Natural killer cell (primary cell): ENCODE results near the gene SMIM22. TPM values are rescaled to one million over a fixed set of nuclear protein-coding genes. Genes with fewer than 3 reads are reported as not detected.

ENCODE experiments used
- ATAC-seq, 3 donors: fragments of 150-1000 bp in 2 of 3; fragments of 200-7000 bp in 1 of 3; cut with Tn5 transposase; 1 replicate in 1 of 3; 2 replicates in 2 of 3; pipeline ENCODE4 v1.10.0; 2021; ENCODE audit warnings: mild to moderate bottlenecking in 2 of 3, moderate library complexity in 2 of 3
- DNase-seq, 2 donors: peaks; one replicate each; pipeline versions ENCODE4 v3.0.0 to v3.0.0-alpha.2; 2013 to 2021; ENCODE audit warnings: mixed read lengths in 1 of 2
- H3K27ac ChIP-seq: one replicate; pipeline ENCODE4 v1.5.1; 2013; ENCODE audit warnings: mild to moderate bottlenecking, low read length
- H3K27me3 ChIP-seq: one replicate; pipeline ENCODE4 v1.6.1; 2013; ENCODE audit warnings: low read length; ENCODE audit not compliant: control insufficient read depth, insufficient read depth
- H3K36me3 ChIP-seq: one replicate; pipeline ENCODE4 v1.6.1; 2013; ENCODE audit warnings: low read length; ENCODE audit not compliant: control insufficient read depth, insufficient read depth
- H3K4me1 ChIP-seq: one replicate; pipeline ENCODE4 v1.6.1; 2013; ENCODE audit warnings: low read length; ENCODE audit not compliant: control insufficient read depth, insufficient read depth
- H3K4me3 ChIP-seq: one replicate; pipeline ENCODE4 v1.5.1; 2013; ENCODE audit warnings: low read length
- H3K9me3 ChIP-seq: one replicate; pipeline ENCODE4 v1.6.1; 2013; ENCODE audit warnings: low read length; ENCODE audit not compliant: control insufficient read depth, insufficient read depth
- H3K27ac Mint-ChIP-seq, 2 donors: one replicate each; pipeline ENCODE4 v1.8.0; 2022; ENCODE audit warnings: mild to moderate bottlenecking in 2 of 2, mixed read lengths in 2 of 2, moderate library complexity in 1 of 2
- H3K27me3 Mint-ChIP-seq, 2 donors: one replicate each; pipeline ENCODE4 v1.8.0; 2022; ENCODE audit warnings: low read depth in 2 of 2, mixed read lengths in 2 of 2
- H3K36me3 Mint-ChIP-seq: one replicate; pipeline ENCODE4 v1.8.0; 2022; ENCODE audit warnings: mixed read lengths
- H3K4me1 Mint-ChIP-seq, 2 donors: one replicate each; pipeline ENCODE4 v1.8.0; 2022; ENCODE audit warnings: mixed read lengths in 2 of 2
- H3K4me3 Mint-ChIP-seq: one replicate; pipeline ENCODE4 v1.8.0; 2022; ENCODE audit warnings: mild to moderate bottlenecking, moderate library complexity, mixed read lengths
- H3K9me3 Mint-ChIP-seq, 2 donors: one replicate each; pipeline ENCODE4 v1.8.0; 2022; ENCODE audit warnings: mixed read lengths in 2 of 2
- WGBS: methylation state at CpG from one replicate; pipeline ENCODE4 v1.1.7; 2013; ENCODE audit warnings: missing lambda C conversion rate; ENCODE audit not compliant: insufficient coverage; 5-methylcytosine and 5-hydroxymethylcytosine counted together
- intact Hi-C: fragments of 100-400 bp; cut with micrococcal nuclease; formaldehyde crosslinking; loops from one replicate; pipeline ENCODE4 v1.14.2; 2022
- total RNA-seq, 4 donors: library from RNA; stranded (reverse); fragments of 120-200 nt in 1 of 4; gene quantifications; one replicate each; pipeline versions ENCODE4 v1.2.3 to v1.2.4, GENCODE V29; 2013 to 2022
- TF ChIP-seq, protein P1 (sequence below): fragments of 200-600 bp; IDR thresholded peaks from one replicate; pipeline ENCODE4 v1.8.0; 2022; ENCODE audit warnings: antibody characterized with exemption

SMIM22 gene
- total RNA-seq, 3 donors from 2014 or later (not counting 1 experiment from before 2014, with no cell fraction given) = not detected

DNA sequence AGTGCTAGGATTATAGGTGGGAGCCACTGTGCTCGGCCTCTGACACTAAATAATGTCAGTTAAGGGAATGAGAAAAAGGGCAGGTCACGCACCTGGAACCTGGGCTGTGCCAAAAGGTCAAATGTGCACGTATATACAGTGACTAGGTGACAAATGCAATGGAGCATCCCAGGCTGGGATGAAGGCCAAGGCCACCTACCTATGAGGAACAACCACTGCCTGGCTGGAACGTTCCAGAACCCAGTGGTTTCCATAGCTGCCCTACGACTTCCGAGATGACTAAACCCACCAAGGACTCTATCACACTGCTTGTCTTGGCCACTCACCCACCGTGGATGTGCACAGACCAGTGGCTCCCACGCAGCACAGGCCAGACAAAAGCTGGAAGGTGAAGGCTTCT lies 44.3 kb upstream of the SMIM22 start:
- Mint-ChIP-seq H3K4me1 (peaks cover 10% of the 10 kb centered on the region in 2 donors), H3K4me3 (no peak overlapping the region), H3K27me3 (no peaks in the 10 kb centered on the region), H3K9me3 (no peaks in the 10 kb centered on the region), H3K27ac (no peak overlapping the region), H3K36me3 (no peaks in the 10 kb centered on the region)
- H3K9me3 ChIP-seq = no peaks in the 10 kb centered on the region
- ATAC-seq = no peak
- DNase-seq = no peak
- WGBS = 97% methylated on average over 8 of the region's 8 CpGs
- H3K4me1 ChIP-seq = no peaks in the 10 kb centered on the region
- TF ChIP-seq, protein P1, sequence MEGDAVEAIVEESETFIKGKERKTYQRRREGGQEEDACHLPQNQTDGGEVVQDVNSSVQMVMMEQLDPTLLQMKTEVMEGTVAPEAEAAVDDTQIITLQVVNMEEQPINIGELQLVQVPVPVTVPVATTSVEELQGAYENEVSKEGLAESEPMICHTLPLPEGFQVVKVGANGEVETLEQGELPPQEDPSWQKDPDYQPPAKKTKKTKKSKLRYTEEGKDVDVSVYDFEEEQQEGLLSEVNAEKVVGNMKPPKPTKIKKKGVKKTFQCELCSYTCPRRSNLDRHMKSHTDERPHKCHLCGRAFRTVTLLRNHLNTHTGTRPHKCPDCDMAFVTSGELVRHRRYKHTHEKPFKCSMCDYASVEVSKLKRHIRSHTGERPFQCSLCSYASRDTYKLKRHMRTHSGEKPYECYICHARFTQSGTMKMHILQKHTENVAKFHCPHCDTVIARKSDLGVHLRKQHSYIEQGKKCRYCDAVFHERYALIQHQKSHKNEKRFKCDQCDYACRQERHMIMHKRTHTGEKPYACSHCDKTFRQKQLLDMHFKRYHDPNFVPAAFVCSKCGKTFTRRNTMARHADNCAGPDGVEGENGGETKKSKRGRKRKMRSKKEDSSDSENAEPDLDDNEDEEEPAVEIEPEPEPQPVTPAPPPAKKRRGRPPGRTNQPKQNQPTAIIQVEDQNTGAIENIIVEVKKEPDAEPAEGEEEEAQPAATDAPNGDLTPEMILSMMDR = no peak
- H3K4me3 ChIP-seq = no peak overlapping the region
- intact Hi-C loops = no loop called here
- H3K27ac ChIP-seq = no peak overlapping the region
- H3K27me3 ChIP-seq = no peaks in the 10 kb centered on the region
- H3K36me3 ChIP-seq = peaks cover 36% of the 10 kb centered on the region

DNA sequence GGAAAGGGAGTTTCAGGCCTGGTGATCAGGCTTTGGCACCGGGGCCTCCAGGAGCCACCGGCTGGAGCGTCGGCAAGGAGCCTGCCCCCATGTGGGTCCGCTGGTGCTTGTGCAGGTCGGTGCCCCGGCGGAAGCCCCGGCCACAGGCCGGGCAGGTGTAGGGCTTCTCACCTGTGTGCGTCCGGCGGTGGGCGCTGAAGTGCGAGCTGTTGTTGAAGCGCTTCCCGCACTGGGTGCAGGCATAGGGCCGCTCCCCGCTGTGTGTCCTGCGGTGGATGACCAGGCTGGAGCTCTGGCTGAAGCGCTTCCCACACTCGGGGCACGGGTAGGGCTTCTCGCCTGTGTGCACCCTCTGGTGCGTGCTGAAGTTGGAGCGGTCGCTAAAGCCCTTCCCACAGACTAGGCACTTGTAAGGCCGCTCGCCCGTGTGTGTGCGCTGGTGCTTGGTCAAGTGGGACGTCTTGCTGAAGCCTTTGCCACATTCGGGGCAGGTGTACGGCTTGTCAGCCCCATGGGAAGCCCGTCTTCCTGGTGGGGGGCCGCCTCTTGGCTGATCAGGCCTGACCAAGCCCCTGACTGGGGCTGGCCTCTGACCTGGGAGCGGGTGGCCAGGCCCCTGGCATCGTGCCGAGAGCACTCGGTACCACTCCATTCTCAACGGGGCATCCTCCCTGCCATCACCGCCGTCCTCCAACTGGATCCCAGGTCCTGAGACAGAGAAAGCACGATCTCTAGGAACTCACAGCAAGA lies 42.6 kb upstream of the SMIM22 start:
- Mint-ChIP-seq H3K4me3 (no peak overlapping the region), H3K27me3 (no peaks in the 10 kb centered on the region), H3K36me3 (no peaks in the 10 kb centered on the region), H3K4me1 (peaks cover 7 to 8% of the 10 kb centered on the region in 2 donors), H3K27ac (no peak overlapping the region), H3K9me3 (no peaks in the 10 kb centered on the region)
- ATAC-seq (no peak), DNase-seq (no peak)
- Histone ChIP-seq H3K4me1 (no peaks in the 10 kb centered on the region), H3K27ac (no peak overlapping the region), H3K36me3 (peaks cover 36% of the 10 kb centered on the region), H3K4me3 (no peak overlapping the region), H3K27me3 (no peaks in the 10 kb centered on the region), H3K9me3 (no peaks in the 10 kb centered on the region)
- WGBS = 94% methylated on average over 44 of the region's 44 CpGs
- TF ChIP-seq, protein P1 = no peak
- intact Hi-C loops = no loop called here

DNA sequence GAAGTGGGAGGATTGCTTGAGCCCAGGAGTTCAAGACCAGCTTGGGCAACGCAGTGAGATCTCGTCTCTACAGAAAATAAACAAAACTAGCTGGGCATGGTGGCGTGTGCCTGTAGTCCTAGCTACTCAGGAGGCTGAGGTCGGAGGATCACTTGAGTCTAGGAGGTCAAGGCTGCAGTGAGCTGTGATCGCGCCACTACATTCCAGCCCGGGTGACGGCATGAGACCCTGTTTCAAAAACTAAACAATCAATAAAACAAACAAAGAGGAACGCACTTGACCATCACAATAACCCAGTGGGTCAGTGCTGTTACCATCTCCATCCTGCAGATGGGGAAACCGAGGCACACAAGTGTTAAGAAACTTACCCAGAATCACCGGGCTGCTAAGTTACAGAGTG lies 41.9 kb upstream of the SMIM22 start:
- intact Hi-C loops = no loop called here
- Mint-ChIP-seq H3K36me3 (no peaks in the 10 kb centered on the region), H3K27ac (no peak overlapping the region), H3K4me3 (no peak overlapping the region), H3K4me1 (peaks cover under 1% of the 10 kb centered on the region in 2 donors), H3K9me3 (no peaks in the 10 kb centered on the region), H3K27me3 (no peaks in the 10 kb centered on the region)
- 96% methylated on average over 11 of the region's 11 CpGs for WGBS
- Histone ChIP-seq H3K9me3 (no peaks in the 10 kb centered on the region), H3K27ac (no peak overlapping the region), H3K4me1 (no peaks in the 10 kb centered on the region), H3K27me3 (no peaks in the 10 kb centered on the region), H3K36me3 (peaks cover 38% of the 10 kb centered on the region), H3K4me3 (no peak overlapping the region)
- DNase-seq (no peak), ATAC-seq (no peak)
- TF ChIP-seq, protein P1 = no peak

DNA sequence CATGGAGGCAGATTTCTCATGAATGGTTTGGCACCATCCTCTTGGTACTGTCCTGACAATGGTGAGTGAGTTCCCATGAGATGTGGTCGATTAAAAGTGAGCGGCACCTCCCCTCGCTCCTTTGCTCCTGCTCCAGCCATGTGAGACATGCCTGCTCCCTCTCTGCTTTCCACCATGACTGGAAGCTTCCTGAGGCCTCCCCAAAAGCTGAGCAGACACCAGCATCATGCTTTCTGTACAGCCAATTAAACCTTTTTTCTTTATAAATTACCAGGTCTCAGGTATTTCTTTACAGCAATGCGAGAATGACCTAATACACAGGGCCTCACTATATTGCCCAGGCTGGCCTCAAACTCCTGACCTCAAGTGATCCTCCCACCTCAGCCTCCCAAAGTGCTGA lies 40.3 kb upstream of the SMIM22 start:
- Histone ChIP-seq H3K36me3 (peaks cover 49% of the 10 kb centered on the region), H3K4me1 (no peaks in the 10 kb centered on the region), H3K27me3 (no peaks in the 10 kb centered on the region), H3K4me3 (no peak overlapping the region), H3K27ac (no peak overlapping the region), H3K9me3 (no peaks in the 10 kb centered on the region)
- H3K27me3 Mint-ChIP-seq = no peaks in the 10 kb centered on the region
- intact Hi-C loops = no loop called here
- H3K4me1 Mint-ChIP-seq = no peaks in the 10 kb centered on the region
- H3K9me3 Mint-ChIP-seq = no peaks in the 10 kb centered on the region
- H3K36me3 Mint-ChIP-seq = no peaks in the 10 kb centered on the region
- no peak overlapping the region for H3K27ac Mint-ChIP-seq
- no peak overlapping the region for H3K4me3 Mint-ChIP-seq
- DNase-seq (no peak), ATAC-seq (no peak)
- TF ChIP-seq, protein P1 = no peak
- WGBS = 95% methylated on average over 4 of the region's 4 CpGs
